HepG2 (cell line): ENCODE measurements around the gene SEC16A. TPM values are rescaled to one million over a fixed set of nuclear protein-coding genes. Genes with fewer than 3 reads are reported as not detected.

Experiments used
- ETV6 ChIP-seq: sonication (generic); formaldehyde crosslinking; conservative IDR thresholded peaks from 2 replicates; pipeline ENCODE4 v1.4.0; 2020; ENCODE audit warnings: missing genetic modification reagents
- SIN3B ChIP-seq: fragments of 150-350 bp; IDR thresholded peaks from 2 replicates; pipeline ENCODE4 v1.6.1; 2014; ENCODE audit warnings: low read length
- SMYD3 ChIP-seq: sonication (generic); formaldehyde crosslinking; IDR thresholded peaks from 2 replicates; pipeline ENCODE4 v1.8.1; 2023; ENCODE audit warnings: mild to moderate bottlenecking, missing genetic modification reagents
- ZNF160 ChIP-seq: sonication (generic); formaldehyde crosslinking; IDR thresholded peaks from 2 replicates; pipeline ENCODE4 v1.8.0; 2022; ENCODE audit warnings: mild to moderate bottlenecking, inconsistent platforms, missing genetic modification reagents
- ZNF430 ChIP-seq: sonication (generic); formaldehyde crosslinking; IDR thresholded peaks from 2 replicates; pipeline ENCODE4 v1.9.0; 2021; ENCODE audit warnings: mild to moderate bottlenecking, missing genetic modification reagents
- ZNF598 ChIP-seq: sonication (generic); formaldehyde crosslinking; IDR thresholded peaks from 2 replicates; pipeline ENCODE4 v1.5.1; 2020; ENCODE audit warnings: mild to moderate bottlenecking, missing genetic modification reagents, borderline replicate concordance
- polyA plus RNA-seq, 8 experiments: library from polyadenylated mRNA; depleted of rRNA in 3 of 8; stranded (reverse) in 7 of 8; unstranded in 1 of 8; fragments of >200 nt; fragmentation: Illumina TruSeq in 4 of 8; extraction: Trizol in 4 of 8; gene quantifications; 2 replicates each; pipeline versions ENCODE4 v1.2.1 to v1.2.3, GENCODE V29; 2011 to 2016; ENCODE audit warnings: low read depth in 4 of 8, missing spikeins in 1 of 8, mixed read lengths in 1 of 8; ENCODE audit not compliant: insufficient read depth in 1 of 8
- total RNA-seq, 5 experiments: library from RNA; depleted of rRNA; stranded (reverse); fragments of >200 nt; fragmentation: Illumina TruSeq; extraction: Trizol; gene quantifications; 2 replicates each; pipeline ENCODE4 v1.2.3, GENCODE V29; 2016; ENCODE audit warnings: low read depth in 1 of 5
- TF ChIP-seq, protein P1 (sequence below): sonication (generic); formaldehyde crosslinking; IDR thresholded peaks from 2 replicates; pipeline ENCODE4 v1.4.0; 2020; ENCODE audit warnings: missing genetic modification reagents, borderline replicate concordance
- TF ChIP-seq, protein P2 (sequence below): sonication (generic); formaldehyde crosslinking; IDR thresholded peaks from 2 replicates; pipeline ENCODE4 v1.5.0; 2020; ENCODE audit warnings: mild to moderate bottlenecking, missing genetic modification reagents
- TF ChIP-seq, protein P3 (sequence below): sonication (generic); formaldehyde crosslinking; IDR thresholded peaks from 2 replicates; pipeline ENCODE4 v1.4.0; 2020; ENCODE audit warnings: mild to moderate bottlenecking, missing genetic modification reagents
- TF ChIP-seq, protein P4 (sequence below): IDR thresholded peaks from 2 replicates; pipeline ENCODE4 v1.6.1; 2016; ENCODE audit warnings: control low read depth

Gene SEC16A
- total and polyA plus RNA-seq, 2 of the 13 experiments (the other 11 are each of a cell fraction or from before 2014, with no cell fraction given), result 15.9 to 18.9 TPM

DNA sequence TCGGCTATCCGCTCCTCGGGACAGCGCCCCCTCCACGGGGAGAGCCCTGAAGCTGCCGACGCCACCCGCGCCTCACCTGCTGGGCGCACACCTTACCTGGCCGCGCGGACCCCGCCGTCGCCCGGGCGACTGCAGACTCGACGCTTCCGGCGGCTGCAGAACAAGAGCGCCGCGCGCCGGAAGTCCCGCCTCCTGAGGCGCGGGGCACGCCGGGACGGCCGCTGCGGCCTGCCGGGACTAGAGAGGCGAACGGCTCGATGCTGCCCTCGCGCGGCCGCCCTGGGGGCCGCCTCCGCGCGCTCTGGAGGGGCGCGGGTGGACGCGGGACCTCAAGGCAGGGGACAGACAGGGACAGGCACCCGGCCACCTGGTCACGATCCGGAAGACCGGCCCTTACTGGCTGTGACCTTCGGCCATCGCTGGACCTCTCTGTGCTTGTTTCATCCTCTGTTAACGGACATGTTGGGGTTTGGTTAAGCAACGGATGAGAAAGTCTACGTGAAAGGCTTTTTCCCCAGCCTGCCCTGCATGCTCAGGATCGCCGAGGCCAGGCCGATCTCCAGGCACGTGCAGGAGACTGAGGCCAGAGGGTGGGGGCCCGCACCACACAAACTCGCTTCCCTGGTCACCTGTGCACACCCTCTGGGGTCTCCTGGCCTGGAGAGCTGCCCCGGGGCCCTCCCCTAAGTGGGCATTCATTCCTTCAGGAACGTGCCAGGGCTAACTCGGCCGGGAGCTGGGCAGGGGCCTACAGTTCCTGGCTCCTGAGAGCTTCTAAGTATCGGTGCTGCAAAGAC is 82.6 kb downstream of the SEC16A start, which contains the start of gene SNAPC4 (continued):
- TF ChIP-seq, protein P1, sequence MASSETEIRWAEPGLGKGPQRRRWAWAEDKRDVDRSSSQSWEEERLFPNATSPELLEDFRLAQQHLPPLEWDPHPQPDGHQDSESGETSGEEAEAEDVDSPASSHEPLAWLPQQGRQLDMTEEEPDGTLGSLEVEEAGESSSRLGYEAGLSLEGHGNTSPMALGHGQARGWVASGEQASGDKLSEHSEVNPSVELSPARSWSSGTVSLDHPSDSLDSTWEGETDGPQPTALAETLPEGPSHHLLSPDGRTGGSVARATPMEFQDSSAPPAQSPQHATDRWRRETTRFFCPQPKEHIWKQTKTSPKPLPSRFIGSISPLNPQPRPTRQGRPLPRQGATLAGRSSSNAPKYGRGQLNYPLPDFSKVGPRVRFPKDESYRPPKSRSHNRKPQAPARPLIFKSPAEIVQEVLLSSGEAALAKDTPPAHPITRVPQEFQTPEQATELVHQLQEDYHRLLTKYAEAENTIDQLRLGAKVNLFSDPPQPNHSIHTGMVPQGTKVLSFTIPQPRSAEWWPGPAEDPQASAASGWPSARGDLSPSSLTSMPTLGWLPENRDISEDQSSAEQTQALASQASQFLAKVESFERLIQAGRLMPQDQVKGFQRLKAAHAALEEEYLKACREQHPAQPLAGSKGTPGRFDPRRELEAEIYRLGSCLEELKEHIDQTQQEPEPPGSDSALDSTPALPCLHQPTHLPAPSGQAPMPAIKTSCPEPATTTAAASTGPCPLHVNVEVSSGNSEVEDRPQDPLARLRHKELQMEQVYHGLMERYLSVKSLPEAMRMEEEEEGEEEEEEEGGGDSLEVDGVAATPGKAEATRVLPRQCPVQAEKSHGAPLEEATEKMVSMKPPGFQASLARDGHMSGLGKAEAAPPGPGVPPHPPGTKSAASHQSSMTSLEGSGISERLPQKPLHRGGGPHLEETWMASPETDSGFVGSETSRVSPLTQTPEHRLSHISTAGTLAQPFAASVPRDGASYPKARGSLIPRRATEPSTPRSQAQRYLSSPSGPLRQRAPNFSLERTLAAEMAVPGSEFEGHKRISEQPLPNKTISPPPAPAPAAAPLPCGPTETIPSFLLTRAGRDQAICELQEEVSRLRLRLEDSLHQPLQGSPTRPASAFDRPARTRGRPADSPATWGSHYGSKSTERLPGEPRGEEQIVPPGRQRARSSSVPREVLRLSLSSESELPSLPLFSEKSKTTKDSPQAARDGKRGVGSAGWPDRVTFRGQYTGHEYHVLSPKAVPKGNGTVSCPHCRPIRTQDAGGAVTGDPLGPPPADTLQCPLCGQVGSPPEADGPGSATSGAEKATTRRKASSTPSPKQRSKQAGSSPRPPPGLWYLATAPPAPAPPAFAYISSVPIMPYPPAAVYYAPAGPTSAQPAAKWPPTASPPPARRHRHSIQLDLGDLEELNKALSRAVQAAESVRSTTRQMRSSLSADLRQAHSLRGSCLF (CRISPR knock-in tag), result no peak
- TF ChIP-seq SMYD3 (CRISPR knock-in tag) (peak; percentile 76; the same call in 1 of the 2 replicates), ZNF430 (0 out of 2 replicates have a peak, but pooled peaks have one; percentile 52), ZNF160 (CRISPR knock-in tag) (peak; percentile 68; the same call in 1 of the 2 replicates), SIN3B (no peak), ZNF598 (CRISPR knock-in tag) (no peak), ETV6 (CRISPR knock-in tag) (no peak; the same call in 1 of the 2 replicates)
- TF ChIP-seq, protein P2, sequence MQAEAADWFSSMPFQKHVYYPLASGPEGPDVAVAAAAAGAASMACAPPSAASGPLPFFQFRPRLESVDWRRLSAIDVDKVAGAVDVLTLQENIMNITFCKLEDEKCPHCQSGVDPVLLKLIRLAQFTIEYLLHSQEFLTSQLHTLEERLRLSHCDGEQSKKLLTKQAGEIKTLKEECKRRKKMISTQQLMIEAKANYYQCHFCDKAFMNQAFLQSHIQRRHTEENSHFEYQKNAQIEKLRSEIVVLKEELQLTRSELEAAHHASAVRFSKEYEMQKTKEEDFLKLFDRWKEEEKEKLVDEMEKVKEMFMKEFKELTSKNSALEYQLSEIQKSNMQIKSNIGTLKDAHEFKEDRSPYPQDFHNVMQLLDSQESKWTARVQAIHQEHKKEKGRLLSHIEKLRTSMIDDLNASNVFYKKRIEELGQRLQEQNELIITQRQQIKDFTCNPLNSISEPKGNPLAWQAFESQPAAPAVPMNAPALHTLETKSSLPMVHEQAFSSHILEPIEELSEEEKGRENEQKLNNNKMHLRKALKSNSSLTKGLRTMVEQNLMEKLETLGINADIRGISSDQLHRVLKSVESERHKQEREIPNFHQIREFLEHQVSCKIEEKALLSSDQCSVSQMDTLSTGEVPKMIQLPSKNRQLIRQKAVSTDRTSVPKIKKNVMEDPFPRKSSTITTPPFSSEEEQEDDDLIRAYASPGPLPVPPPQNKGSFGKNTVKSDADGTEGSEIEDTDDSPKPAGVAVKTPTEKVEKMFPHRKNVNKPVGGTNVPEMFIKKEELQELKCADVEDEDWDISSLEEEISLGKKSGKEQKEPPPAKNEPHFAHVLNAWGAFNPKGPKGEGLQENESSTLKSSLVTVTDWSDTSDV (CRISPR knock-in tag), result no peak
- TF ChIP-seq, protein P3, sequence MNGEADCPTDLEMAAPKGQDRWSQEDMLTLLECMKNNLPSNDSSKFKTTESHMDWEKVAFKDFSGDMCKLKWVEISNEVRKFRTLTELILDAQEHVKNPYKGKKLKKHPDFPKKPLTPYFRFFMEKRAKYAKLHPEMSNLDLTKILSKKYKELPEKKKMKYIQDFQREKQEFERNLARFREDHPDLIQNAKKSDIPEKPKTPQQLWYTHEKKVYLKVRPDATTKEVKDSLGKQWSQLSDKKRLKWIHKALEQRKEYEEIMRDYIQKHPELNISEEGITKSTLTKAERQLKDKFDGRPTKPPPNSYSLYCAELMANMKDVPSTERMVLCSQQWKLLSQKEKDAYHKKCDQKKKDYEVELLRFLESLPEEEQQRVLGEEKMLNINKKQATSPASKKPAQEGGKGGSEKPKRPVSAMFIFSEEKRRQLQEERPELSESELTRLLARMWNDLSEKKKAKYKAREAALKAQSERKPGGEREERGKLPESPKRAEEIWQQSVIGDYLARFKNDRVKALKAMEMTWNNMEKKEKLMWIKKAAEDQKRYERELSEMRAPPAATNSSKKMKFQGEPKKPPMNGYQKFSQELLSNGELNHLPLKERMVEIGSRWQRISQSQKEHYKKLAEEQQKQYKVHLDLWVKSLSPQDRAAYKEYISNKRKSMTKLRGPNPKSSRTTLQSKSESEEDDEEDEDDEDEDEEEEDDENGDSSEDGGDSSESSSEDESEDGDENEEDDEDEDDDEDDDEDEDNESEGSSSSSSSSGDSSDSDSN (CRISPR knock-in tag), result peak; percentile 63
- TF ChIP-seq, protein P4, sequence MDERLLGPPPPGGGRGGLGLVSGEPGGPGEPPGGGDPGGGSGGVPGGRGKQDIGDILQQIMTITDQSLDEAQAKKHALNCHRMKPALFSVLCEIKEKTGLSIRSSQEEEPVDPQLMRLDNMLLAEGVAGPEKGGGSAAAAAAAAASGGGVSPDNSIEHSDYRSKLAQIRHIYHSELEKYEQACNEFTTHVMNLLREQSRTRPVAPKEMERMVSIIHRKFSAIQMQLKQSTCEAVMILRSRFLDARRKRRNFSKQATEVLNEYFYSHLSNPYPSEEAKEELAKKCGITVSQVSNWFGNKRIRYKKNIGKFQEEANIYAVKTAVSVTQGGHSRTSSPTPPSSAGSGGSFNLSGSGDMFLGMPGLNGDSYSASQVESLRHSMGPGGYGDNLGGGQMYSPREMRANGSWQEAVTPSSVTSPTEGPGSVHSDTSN (CRISPR knock-in tag), result no peak
